K562 (cell line): ENCODE measurements around the gene PCDHA9. TPM values are rescaled to one million over a fixed set of nuclear protein-coding genes. Genes with fewer than 3 reads are reported as not detected.
"Not testable (repeated sequence)": the region's sequence is repeated elsewhere in the genome, so short reads cannot be mapped to it uniquely, and the experiment has no call there.

ENCODE experiments used
- ATAC-seq: fragments of 200-7000 bp; cut with Tn5 transposase; 3 replicates; pipeline ENCODE4 v1.9.1; 2020; ENCODE audit warnings: moderate library complexity
- Bru-seq: library from RNA; stranded (reverse); fragments of 400-500 nt; gene quantifications from one replicate; lab custom pipeline; 2021; lab: Mats Ljungman, UMichigan
- BruChase-seq, 2 experiments: library from RNA; stranded (reverse); fragments of 400-500 nt; gene quantifications; one replicate each; lab custom pipeline; 2021; lab: Mats Ljungman, UMichigan
- BruUV-seq: library from RNA; stranded (reverse); fragments of 400-500 nt; replicated peaks from 2 replicates; lab custom pipeline; 2021; lab: Mats Ljungman, UMichigan
- CTCF ChIA-PET: fragments of 300-600 bp; formaldehyde crosslinking; extraction: SDS; loops from one replicate; lab custom pipeline; 2021; ENCODE audit warnings: low intra/inter-chr PET ratio; lab: Yijun Ruan, JAX
- POLR2A ChIA-PET: fragments of 300-600, 350-650 bp; sonication (Branson Sonifier 250); formaldehyde crosslinking; extraction: SDS; loops from one replicate; lab custom pipeline; 2021; ENCODE audit warnings: antibody characterized with exemption, inconsistent platforms; lab: Yijun Ruan, JAX
- DNase-seq, 4 experiments: peaks; one replicate each; pipeline versions ENCODE4 v3.0.0 to v3.0.0-alpha.2; 2011 to 2018; ENCODE audit warnings: low spot score in 3 of 4, mixed read lengths in 3 of 4; ENCODE audit errors: extremely low read depth in 1 of 4
- FAIRE-seq: peaks from 2 replicates; lab custom pipeline; 2011; peaks lifted over from hg19 to GRCh38; lab: Jason Lieb, UNC
- H2AFZ ChIP-seq: 2 replicates; pipeline ENCODE4 v1.6.0; 2011; ENCODE audit warnings: low read depth, low read length, control low read depth, inconsistent platforms
- H3K27ac ChIP-seq: fragments of 200-600 bp; 3 replicates; pipeline ENCODE4 v1.8.0; 2011; ENCODE audit warnings: low read depth, mild to moderate bottlenecking, control low read depth, inconsistent platforms, low read length, moderate library complexity, mixed read lengths; ENCODE audit errors: extremely low read depth
- H3K27me3 ChIP-seq, 2 experiments: fragments of 300-600 bp in 1 of 2; 2 replicates in 1 of 2; 3 replicates in 1 of 2; pipeline versions ENCODE4 v1.6.0 to v1.8.0; 2011; ENCODE audit warnings: inconsistent platforms in 2 of 2, low read length in 2 of 2, mild to moderate bottlenecking in 1 of 2, mixed read lengths in 1 of 2, moderate library complexity in 1 of 2; ENCODE audit not compliant: control insufficient read depth in 2 of 2, insufficient read depth in 2 of 2
- H3K36me3 ChIP-seq: fragments of 300-600 bp; 3 replicates; pipeline ENCODE4 v1.8.0; 2011; ENCODE audit warnings: mild to moderate bottlenecking, low read length, inconsistent platforms; ENCODE audit not compliant: control insufficient read depth, insufficient read depth
- H3K4me1 ChIP-seq, 2 experiments: fragments of 200-600 bp in 1 of 2; replicated peaks in 1 of 2; 2 replicates in 1 of 2; 3 replicates in 1 of 2; pipeline versions ENCODE4 v1.5.1 to v1.8.0; 2011; ENCODE audit warnings: inconsistent platforms in 2 of 2, low read length in 2 of 2, mild to moderate bottlenecking in 1 of 2, mixed read lengths in 1 of 2, moderate library complexity in 1 of 2; ENCODE audit not compliant: control insufficient read depth in 2 of 2, insufficient read depth in 2 of 2
- H3K4me2 ChIP-seq: 2 replicates; pipeline ENCODE4 v1.6.1; 2011; ENCODE audit warnings: low read length, control low read depth, inconsistent platforms, mixed read lengths; ENCODE audit not compliant: insufficient read depth
- H3K4me3 ChIP-seq: fragments of 200-600 bp; sonication (generic), shearing (Covaris generic); 2 replicates; pipeline ENCODE4 v1.5.1; 2016; ENCODE audit warnings: control low read depth, inconsistent platforms
- H3K79me2 ChIP-seq: fragments of 200-600 bp; 3 replicates; pipeline ENCODE4 v1.8.0; 2011; ENCODE audit warnings: low read length, inconsistent platforms; ENCODE audit not compliant: control insufficient read depth, insufficient read depth
- H3K9ac ChIP-seq, 2 experiments: 2 replicates each; pipeline versions ENCODE4 v1.6.0 to v1.6.1; 2011; ENCODE audit warnings: low read depth in 2 of 2, low read length in 2 of 2, control low read depth in 1 of 2, inconsistent platforms in 1 of 2, mild to moderate bottlenecking in 1 of 2, mixed read lengths in 1 of 2; ENCODE audit not compliant: insufficient read depth in 1 of 2
- H3K9me1 ChIP-seq: one replicate; pipeline ENCODE4 v1.6.0; 2011; ENCODE audit warnings: inconsistent platforms, mild to moderate bottlenecking, low read length, moderate library complexity; ENCODE audit not compliant: control insufficient read depth, insufficient read depth
- H3K9me3 ChIP-seq: replicated peaks from 2 replicates; pipeline ENCODE4 v1.5.1; 2011; ENCODE audit warnings: low read depth, low read length, inconsistent platforms; ENCODE audit not compliant: control insufficient read depth, insufficient read depth
- H4K20me1 ChIP-seq: replicated peaks from 2 replicates; pipeline ENCODE4 v1.6.1; 2011; ENCODE audit warnings: low read length, inconsistent platforms, mixed read lengths; ENCODE audit not compliant: control insufficient read depth, insufficient read depth
- WGBS: fragments of 100-300 bp; shearing (Covaris generic); methylation state at CpG from one replicate; pipeline ENCODE4 v1.1.6; 2016; ENCODE audit warnings: low coverage, mixed read lengths; ENCODE audit not compliant: insufficient coverage; ENCODE audit errors: missing lambda C conversion rate; 5-methylcytosine and 5-hydroxymethylcytosine counted together
- in situ Hi-C: fragments of 300-500 bp; cut with MboI; formaldehyde crosslinking; loops from 4 replicates; pipeline ENCODE4 v1.15.0; 2018; ENCODE audit warnings: inconsistent platforms, mixed read lengths
- intact Hi-C: fragments of 100-400 bp; cut with micrococcal nuclease; formaldehyde crosslinking; loops from 2 replicates; pipeline ENCODE4 v1.14.2; 2022
- long read RNA-seq, 3 experiments: library from polyadenylated mRNA in 2 of 3; library from RNA in 1 of 3; unstranded in 2 of 3; stranded (forward) in 1 of 3; transcript quantifications; one replicate each; pipeline ENCODE4 v2.0.0, GENCODE V29; 2019 to 2022
- polyA minus RNA-seq, 3 experiments: library from RNA; depleted of rRNA, polyadenylated mRNA; stranded (reverse); fragments of >200 nt; gene quantifications; 2 replicates each; pipeline ENCODE4 v1.2.3, GENCODE V29; 2011
- polyA plus RNA-seq, 8 experiments: library from polyadenylated mRNA; depleted of rRNA in 4 of 8; stranded (reverse) in 5 of 8; unstranded in 3 of 8; fragments of >200 nt; fragmentation: Nextera tagmentation in 2 of 8; fragmentation: Illumina TruSeq in 1 of 8; extraction: Ambion mirVana in 2 of 8; extraction: Trizol in 1 of 8; gene quantifications; 2 replicates each; pipeline versions ENCODE4 v1.2.1 to v1.2.3, GENCODE V29; 2011 to 2014; ENCODE audit warnings: inconsistent platforms in 1 of 8, missing spikeins in 1 of 8
- total RNA-seq, 7 experiments: library from RNA; depleted of rRNA in 6 of 7; stranded (reverse); fragments of >200 nt in 6 of 7; fragmentation: Illumina TruSeq in 2 of 7; extraction: Trizol in 2 of 7; gene quantifications; 2 replicates each; pipeline versions ENCODE4 v1.2.1 to v1.2.3, GENCODE V29; 2011 to 2021; ENCODE audit warnings: low replicate concordance in 1 of 7
- TF ChIP-seq, protein P1 (sequence below), 3 experiments: IDR thresholded peaks in 2 of 3; conservative IDR thresholded peaks in 1 of 3; 2 replicates each; pipeline ENCODE4 v1.5.1; 2011 to 2012; ENCODE audit warnings: low read length in 3 of 3, mild to moderate bottlenecking in 3 of 3, control low read depth in 2 of 3, improper control_type of control experiment in 1 of 3, inconsistent platforms in 1 of 3, low read depth in 1 of 3, mixed read lengths in 1 of 3, moderate library complexity in 1 of 3; ENCODE audit not compliant: insufficient read depth in 2 of 3

PCDHA9 gene, protein sequence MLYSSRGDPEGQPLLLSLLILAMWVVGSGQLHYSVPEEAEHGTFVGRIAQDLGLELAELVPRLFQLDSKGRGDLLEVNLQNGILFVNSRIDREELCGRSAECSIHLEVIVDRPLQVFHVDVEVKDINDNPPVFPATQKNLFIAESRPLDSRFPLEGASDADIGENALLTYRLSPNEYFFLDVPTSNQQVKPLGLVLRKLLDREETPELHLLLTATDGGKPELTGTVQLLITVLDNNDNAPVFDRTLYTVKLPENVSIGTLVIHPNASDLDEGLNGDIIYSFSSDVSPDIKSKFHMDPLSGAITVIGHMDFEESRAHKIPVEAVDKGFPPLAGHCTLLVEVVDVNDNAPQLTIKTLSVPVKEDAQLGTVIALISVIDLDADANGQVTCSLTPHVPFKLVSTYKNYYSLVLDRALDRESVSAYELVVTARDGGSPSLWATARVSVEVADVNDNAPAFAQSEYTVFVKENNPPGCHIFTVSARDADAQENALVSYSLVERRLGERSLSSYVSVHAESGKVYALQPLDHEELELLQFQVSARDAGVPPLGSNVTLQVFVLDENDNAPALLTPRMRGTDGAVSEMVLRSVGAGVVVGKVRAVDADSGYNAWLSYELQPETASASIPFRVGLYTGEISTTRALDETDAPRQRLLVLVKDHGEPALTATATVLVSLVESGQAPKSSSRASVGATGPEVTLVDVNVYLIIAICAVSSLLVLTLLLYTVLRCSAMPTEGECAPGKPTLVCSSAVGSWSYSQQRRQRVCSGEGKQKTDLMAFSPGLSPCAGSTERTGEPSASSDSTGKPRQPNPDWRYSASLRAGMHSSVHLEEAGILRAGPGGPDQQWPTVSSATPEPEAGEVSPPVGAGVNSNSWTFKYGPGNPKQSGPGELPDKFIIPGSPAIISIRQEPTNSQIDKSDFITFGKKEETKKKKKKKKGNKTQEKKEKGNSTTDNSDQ
- not detected in 2 replicates for total RNA-seq (2011; cell fraction: chromatin; rRNA removed; ENCODE audit: low replicate concordance)
- not detected in 2 replicates for total RNA-seq (2011; cell fraction: nucleolus; rRNA removed)
- not detected in 2 replicates for total RNA-seq (2011; cell fraction: nucleoplasm; rRNA removed)
- total RNA-seq (2014; rRNA removed) (not detected in 2 replicates), total RNA-seq (2014; rRNA removed; fragmentation: Illumina TruSeq; extraction: Trizol) (not detected in 2 replicates), total RNA-seq (2015; rRNA removed; fragmentation: Illumina TruSeq; extraction: Trizol) (not detected in 2 replicates), total RNA-seq (2021) (not detected in 2 replicates), polyA plus RNA-seq (2011; rRNA removed) (not detected in 2 replicates), polyA plus RNA-seq (2014; fragmentation: Illumina TruSeq; extraction: Trizol) (not detected in 2 replicates), polyA plus RNA-seq (2014; fragmentation: Nextera tagmentation; extraction: Ambion mirVana) (not detected), polyA plus RNA-seq (2014; rRNA removed) (not detected in 2 replicates), polyA minus RNA-seq (2011; rRNA and poly(A)+ RNA removed) (not detected in 2 replicates), Bru-seq, nascent RNA (not detected), BruChase-seq, experiment 1, labeled RNA remaining after a 2-hour chase (percentile 15 among the genes with signal in this experiment), BruChase-seq, experiment 2, labeled RNA remaining after a 6-hour chase (percentile 16 among the genes with signal in this experiment)
- not detected in 2 replicates for polyA plus RNA-seq (2011; cell fraction: cytosol; rRNA removed)
- not detected in 2 replicates for polyA plus RNA-seq (2011; cell fraction: nucleus; rRNA removed)
- polyA plus RNA-seq (2012) = not detected in 2 replicates
- not detected in 2 replicates for polyA minus RNA-seq (2011; cell fraction: cytosol; rRNA and poly(A)+ RNA removed)
- polyA minus RNA-seq (2011; cell fraction: nucleus; rRNA and poly(A)+ RNA removed) = under 0.01 TPM in 1 of 2 replicates, not detected in the other
- long read RNA-seq, experiment 1 = 0 reads
- long read RNA-seq, experiment 2 = 0 reads
- long read RNA-seq, experiment 3 = 0 reads

DNA sequence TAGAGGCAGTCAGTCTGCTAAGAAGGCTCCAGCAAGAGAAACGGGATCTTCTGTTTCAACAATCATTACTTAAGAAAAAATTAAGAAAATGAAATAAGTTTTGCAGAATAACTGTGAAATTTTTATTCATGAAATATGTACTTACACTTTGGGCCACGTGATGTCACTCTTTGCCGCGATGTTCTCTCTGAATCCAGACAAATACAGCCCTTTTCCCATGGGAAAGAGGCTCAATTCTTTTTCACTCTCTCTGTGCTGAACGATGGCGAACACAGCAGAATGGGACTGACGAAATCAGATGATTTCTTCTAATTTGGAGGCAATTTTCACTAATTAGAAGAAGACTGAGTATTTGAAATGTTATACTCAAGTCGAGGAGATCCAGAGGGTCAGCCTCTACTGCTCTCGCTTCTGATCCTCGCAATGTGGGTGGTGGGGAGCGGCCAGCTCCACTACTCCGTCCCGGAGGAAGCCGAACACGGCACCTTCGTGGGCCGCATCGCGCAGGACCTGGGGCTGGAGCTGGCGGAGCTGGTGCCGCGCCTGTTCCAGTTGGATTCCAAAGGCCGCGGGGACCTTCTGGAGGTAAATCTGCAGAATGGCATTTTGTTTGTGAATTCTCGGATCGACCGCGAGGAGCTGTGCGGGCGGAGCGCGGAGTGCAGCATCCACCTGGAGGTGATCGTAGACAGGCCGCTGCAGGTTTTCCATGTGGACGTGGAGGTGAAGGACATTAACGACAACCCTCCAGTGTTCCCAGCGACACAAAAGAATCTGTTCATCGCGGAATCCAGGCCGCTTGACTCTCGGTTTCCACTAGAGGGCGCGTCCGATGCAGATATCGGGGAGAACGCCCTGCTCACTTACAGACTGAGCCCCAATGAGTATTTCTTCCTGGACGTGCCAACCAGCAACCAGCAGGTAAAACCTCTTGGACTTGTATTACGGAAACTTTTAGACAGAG is at the start of gene PCDHA9:
Gene PCDHA9, plus strand, starts transcription at position 244 of the 964 bp plus-strand sequence. Its CDS starts 114 bp downstream, at position 358.
- H3K4me1 ChIP-seq = not testable (repeated sequence)
- TF ChIP-seq, protein P1, sequence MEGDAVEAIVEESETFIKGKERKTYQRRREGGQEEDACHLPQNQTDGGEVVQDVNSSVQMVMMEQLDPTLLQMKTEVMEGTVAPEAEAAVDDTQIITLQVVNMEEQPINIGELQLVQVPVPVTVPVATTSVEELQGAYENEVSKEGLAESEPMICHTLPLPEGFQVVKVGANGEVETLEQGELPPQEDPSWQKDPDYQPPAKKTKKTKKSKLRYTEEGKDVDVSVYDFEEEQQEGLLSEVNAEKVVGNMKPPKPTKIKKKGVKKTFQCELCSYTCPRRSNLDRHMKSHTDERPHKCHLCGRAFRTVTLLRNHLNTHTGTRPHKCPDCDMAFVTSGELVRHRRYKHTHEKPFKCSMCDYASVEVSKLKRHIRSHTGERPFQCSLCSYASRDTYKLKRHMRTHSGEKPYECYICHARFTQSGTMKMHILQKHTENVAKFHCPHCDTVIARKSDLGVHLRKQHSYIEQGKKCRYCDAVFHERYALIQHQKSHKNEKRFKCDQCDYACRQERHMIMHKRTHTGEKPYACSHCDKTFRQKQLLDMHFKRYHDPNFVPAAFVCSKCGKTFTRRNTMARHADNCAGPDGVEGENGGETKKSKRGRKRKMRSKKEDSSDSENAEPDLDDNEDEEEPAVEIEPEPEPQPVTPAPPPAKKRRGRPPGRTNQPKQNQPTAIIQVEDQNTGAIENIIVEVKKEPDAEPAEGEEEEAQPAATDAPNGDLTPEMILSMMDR (IDR thresholded peaks at IDR 0.05 in 2 of 3, conservative IDR thresholded peaks at IDR 0.05 in 1 of 3; ENCODE audit: insufficient read depth in 2 of 3, low read depth in 1 of 3, low read length in 3 of 3) = peak in 1 of 3 experiments; percentile 14; a peak in 1 of 6 replicates
- TF ChIP-seq, all 486 proteins: peak for 1; not testable (repeated sequence) for 485
- H3K9me3 ChIP-seq, H2AFZ ChIP-seq, H3K27me3 ChIP-seq, H3K9ac ChIP-seq, DNase-seq, in situ Hi-C loops, H3K4me2 ChIP-seq, H3K79me2 ChIP-seq, H3K36me3 ChIP-seq, H3K9me1 ChIP-seq, CTCF ChIA-PET, BruUV-seq, H3K27ac ChIP-seq, FAIRE-seq, intact Hi-C loops, H3K4me3 ChIP-seq, POLR2A ChIA-PET, H4K20me1 ChIP-seq: not testable (repeated sequence)
- 15% methylated on average over 29 of the region's 48 CpGs for WGBS
- peak; percentile 61; the same call in 1 of the 3 replicates for ATAC-seq
